HL-60 (cell line): Measurements from ENCODE around the gene ZNF200.

Experiments used
- CTCF ChIP-seq: IDR thresholded peaks from one replicate; pipeline ENCODE4 v1.5.1; 2011; ENCODE audit warnings: low read length, control low read depth, inconsistent platforms; ENCODE audit not compliant: insufficient read depth
- POLR2AphosphoS5 ChIP-seq: IDR thresholded peaks from 2 replicates; pipeline ENCODE4 v1.6.1; 2012; ENCODE audit warnings: low read depth

DNA sequence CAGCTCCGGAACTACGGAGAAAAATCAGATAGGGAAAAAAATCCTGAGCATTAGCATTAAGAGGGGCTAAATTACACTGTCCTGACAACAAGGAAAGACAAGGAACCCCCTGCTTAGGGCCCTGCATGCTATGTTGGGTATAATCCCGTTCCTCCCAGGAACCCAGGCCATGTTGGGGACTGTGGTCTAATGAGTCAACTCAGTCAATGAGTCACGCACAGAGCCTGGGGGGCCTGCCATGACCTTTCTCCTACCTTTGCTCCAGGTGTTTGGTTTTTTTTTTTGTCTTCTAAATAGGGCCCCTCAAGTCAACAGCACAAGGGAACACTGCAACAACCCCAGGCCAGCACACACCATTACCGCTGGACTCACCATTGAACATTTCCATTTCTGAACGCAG is 8.9 kb upstream of the ZNF200 start:
- no peak for TF ChIP-seq CTCF
- no peak for TF ChIP-seq POLR2AphosphoS5
